ENCODE data around the gene SMIM23. TPM values are rescaled to one million over a fixed set of nuclear protein-coding genes. Genes with fewer than 3 reads are reported as not detected.

SMIM23 gene
- total and polyA plus RNA-seq, 2 donors (not counting 3 experiments of a cell fraction or from before 2014, with no cell fraction given): not detected

- H3K36me3 ChIP-seq (ENCODE audit: control insufficient read depth in 2 of 2, extremely low read depth in 1 of 2, insufficient read depth in 2 of 2, low read length in 2 of 2): no peaks in the 10 kb centered on the region
- ChIA-PET POLR2A (no interaction called here), CTCF (no interaction called here)
- H3K4me1 ChIP-seq (ENCODE audit: control insufficient read depth, extremely low read depth, insufficient read depth, low read length): no peaks in the 10 kb centered on the region
- no peak overlapping the region for H3K4me3 ChIP-seq (replicated peaks in 1 of 3; ENCODE audit: insufficient read depth in 1 of 3, low read depth in 1 of 3, low read length in 3 of 3)
- DNase-seq (ENCODE audit: low read depth, low spot score) (no peak), FAIRE-seq (no peak)
- H3K9me1 ChIP-seq (replicated peaks; ENCODE audit: control insufficient read depth, extremely low read depth, insufficient read depth, low read length): no peaks in the 10 kb centered on the region
- H3K9me3 ChIP-seq (replicated peaks; ENCODE audit: control insufficient read depth, insufficient read depth, low read length): no peaks in the 10 kb centered on the region
- intact Hi-C loops (cut with micrococcal nuclease) (loop anchor here (2.0 kb wide), 1 partner anchor 66 kb away; no protein-coding TSS in a partner anchor), dilution Hi-C loops (cut with MboI; ENCODE audit: extremely low pct_ligation_motif_present, low sequenced_read_pairs) (no loop called here)
- H4K20me1 ChIP-seq (replicated peaks; ENCODE audit: control insufficient read depth, extremely low read depth, insufficient read depth, low read length): no peaks in the 10 kb centered on the region
- peaks cover 2 to 5% of the 10 kb centered on the region in 2 experiments for H3K27me3 ChIP-seq (ENCODE audit: control insufficient read depth in 2 of 2, insufficient read depth in 2 of 2, low read length in 2 of 2)
- BruUV-seq (replicated peaks): no TSS peak
- no peak overlapping the region for H2AFZ ChIP-seq (ENCODE audit: low read depth, low read length)
- TF ChIP-seq POLR2A (IDR thresholded peaks at IDR 0.05; ENCODE audit: low read depth, low read length) (no peak), MAX (IDR thresholded peaks at IDR 0.05; ENCODE audit: insufficient read depth, insufficient read length) (no peak), GATA2 (IDR thresholded peaks at IDR 0.05; ENCODE audit: insufficient read depth, insufficient read length, low read depth, low read length) (no peak), JUN (IDR thresholded peaks at IDR 0.05; ENCODE audit: borderline replicate concordance, insufficient read depth, insufficient read length, low read depth) (no peak), MYC (IDR thresholded peaks at IDR 0.05; ENCODE audit: low read depth, low read length) (no peak)
- H3K9ac ChIP-seq (replicated peaks; ENCODE audit: extremely low read depth, insufficient read depth, low read length): no peak overlapping the region
- H3K79me2 ChIP-seq (ENCODE audit: control insufficient read depth, insufficient read depth, low read length): no peaks in the 10 kb centered on the region
- H3K4me2 ChIP-seq (ENCODE audit: insufficient read depth, low read length): no peak overlapping the region
- no peak overlapping the region for H3K27ac ChIP-seq (ENCODE audit: insufficient read depth, low read depth, low read length)
These were observed 12.5 kb upstream of the SMIM23 start for GRCh38 chr5:171773106-171773505.

GRCh38 chr5:171774418-171774817, 11.2 kb upstream of the SMIM23 start:
- Histone ChIP-seq H2AFZ (ENCODE audit: low read depth, low read length) (no peak overlapping the region), H3K36me3 (ENCODE audit: control insufficient read depth in 2 of 2, extremely low read depth in 1 of 2, insufficient read depth in 2 of 2, low read length in 2 of 2) (no peaks in the 10 kb centered on the region), H3K9me3 (replicated peaks; ENCODE audit: control insufficient read depth, insufficient read depth, low read length) (no peaks in the 10 kb centered on the region), H3K27ac (ENCODE audit: insufficient read depth, low read depth, low read length) (no peak overlapping the region), H3K9me1 (replicated peaks; ENCODE audit: control insufficient read depth, extremely low read depth, insufficient read depth, low read length) (no peaks in the 10 kb centered on the region), H3K79me2 (ENCODE audit: control insufficient read depth, insufficient read depth, low read length) (no peaks in the 10 kb centered on the region), H3K4me1 (ENCODE audit: control insufficient read depth, extremely low read depth, insufficient read depth, low read length) (no peaks in the 10 kb centered on the region), H3K9ac (replicated peaks; ENCODE audit: extremely low read depth, insufficient read depth, low read length) (no peak overlapping the region), H4K20me1 (replicated peaks; ENCODE audit: control insufficient read depth, extremely low read depth, insufficient read depth, low read length) (no peaks in the 10 kb centered on the region), H3K4me2 (ENCODE audit: insufficient read depth, low read length) (no peak overlapping the region), H3K27me3 (ENCODE audit: control insufficient read depth in 2 of 2, insufficient read depth in 2 of 2, low read length in 2 of 2) (peaks cover 8% of the 10 kb centered on the region in 2 experiments), H3K4me3 (replicated peaks in 1 of 3; ENCODE audit: insufficient read depth in 1 of 3, low read depth in 1 of 3, low read length in 3 of 3) (no peak overlapping the region)
- DNase-seq (ENCODE audit: low read depth, low spot score) (no peak), FAIRE-seq (no peak)
- ChIA-PET POLR2A (no interaction called here), CTCF (no interaction called here)
- BruUV-seq (replicated peaks): no TSS peak
- TF ChIP-seq JUN (IDR thresholded peaks at IDR 0.05; ENCODE audit: borderline replicate concordance, insufficient read depth, insufficient read length, low read depth) (no peak), CTCF (IDR thresholded peaks at IDR 0.05; ENCODE audit: extremely low read depth in 1 of 2, insufficient read depth in 1 of 2, low read depth in 1 of 2, low read length in 2 of 2) (no peak), FOS (IDR thresholded peaks at IDR 0.05; ENCODE audit: borderline replicate concordance, insufficient read depth, low read length) (no peak), GATA2 (IDR thresholded peaks at IDR 0.05; ENCODE audit: insufficient read depth, insufficient read length, low read depth, low read length) (no peak)
- dilution Hi-C loops (cut with MboI; ENCODE audit: extremely low pct_ligation_motif_present, low sequenced_read_pairs): no loop called here
- intact Hi-C loops (cut with micrococcal nuclease): no loop called here
